Left lobe of liver (tissue), 2 donors: ENCODE data around the gene GNS. TPM values are rescaled to one million over a fixed set of nuclear protein-coding genes. Genes with fewer than 3 reads are reported as not detected.
A peak's percentile ranks its signal among the peaks of the same experiment; 100 is the strongest.

ENCODE experiments used
- ATAC-seq: fragments of 200-7000 bp; cut with Tn5 transposase; one replicate; pipeline ENCODE4 v1.9.1; 2020; ENCODE audit warnings: mild to moderate bottlenecking, moderate library complexity
- DNase-seq: peaks from one replicate; pipeline ENCODE4 v3.0.0-alpha.2; 2020; ENCODE audit warnings: low spot score
- total RNA-seq: library from RNA; stranded (reverse); gene quantifications from one replicate; pipeline ENCODE4 v1.2.1, GENCODE V29; 2021
- donor health status: DM: no; HTN: no; CAD: no; lungs with moderate emphysema.
- donor health status: DM: no; HTN: yes; CAD: no.

Gene GNS
- total RNA-seq, result 41.2 TPM

- DNase-seq, result peak; percentile 99
- peak; percentile 97 for ATAC-seq
Measured at GRCh38 chr12:64759035-64759894, at the start of gene GNS. Gene GNS (minus strand): TSS chr12:64759406. CDS start chr12:64759276, 130 bp downstream.

GRCh38 chr12:64808110-64808509 is 48.9 kb upstream of the GNS start:
- ATAC-seq (no peak), DNase-seq (no peak)

- no peak for ATAC-seq
- no peak for DNase-seq
Measured at GRCh38 chr12:64806593-64807460, 47.6 kb upstream of the GNS start.

- ATAC-seq (no peak), DNase-seq (no peak)
Measured at GRCh38 chr12:64806173-64806572, 47.0 kb upstream of the GNS start.

GRCh38 chr12:64802180-64802775 is 43.1 kb upstream of the GNS start:
- peak; percentile 95 for ATAC-seq
- peak; percentile 59 for DNase-seq

- no peak for DNase-seq
- peak; percentile 28 for ATAC-seq
Measured at GRCh38 chr12:64801381-64801780, 42.2 kb upstream of the GNS start.

- DNase-seq (no peak), ATAC-seq (no peak)
Measured at GRCh38 chr12:64800640-64801039, 41.4 kb upstream of the GNS start.

GRCh38 chr12:64798165-64798564 is 39.0 kb upstream of the GNS start:
- no peak for ATAC-seq
- DNase-seq, result no peak

- no peak for DNase-seq
- ATAC-seq, result peak; percentile 60
Measured at GRCh38 chr12:64797156-64797555, 38.0 kb upstream of the GNS start.

GRCh38 chr12:64796205-64796845 is 37.1 kb upstream of the GNS start:
- ATAC-seq (peak; percentile 97), DNase-seq (peak; percentile 57)

GRCh38 chr12:64794305-64794704 is 35.1 kb upstream of the GNS start:
- ATAC-seq (no peak), DNase-seq (no peak)

GRCh38 chr12:64793610-64794009 is 34.4 kb upstream of the GNS start:
- ATAC-seq (no peak), DNase-seq (no peak)

GRCh38 chr12:64792128-64792527 is 32.9 kb upstream of the GNS start:
- no peak for DNase-seq
- ATAC-seq, result no peak

GRCh38 chr12:64791036-64791435 is 31.8 kb upstream of the GNS start:
- ATAC-seq (no peak), DNase-seq (no peak)

GRCh38 chr12:64790166-64790565 is 31.0 kb upstream of the GNS start:
- DNase-seq, result no peak
- no peak for ATAC-seq

- DNase-seq, result no peak
Measured at GRCh38 chr12:64785838-64786237, 26.6 kb upstream of the GNS start.

GRCh38 chr12:64782191-64782876 is 23.1 kb upstream of the GNS start:
- ATAC-seq (no peak), DNase-seq (no peak)

More at GRCh38 chr12:64785838-64786237, 26.6 kb upstream of the GNS start:
- ATAC-seq, result no peak

GRCh38 chr12:64781280-64782190 is 22.3 kb upstream of the GNS start:
- ATAC-seq, result peak; percentile 53

More at GRCh38 chr12:64781280-64782190, 22.3 kb upstream of the GNS start:
- DNase-seq, result no peak
